G401 (cell line): ENCODE measurements around the gene GOLGA1. TPM values are rescaled to one million over a fixed set of nuclear protein-coding genes. Genes with fewer than 3 reads are reported as not detected.
"Not testable (repeated sequence)": the region's sequence is repeated elsewhere in the genome, so short reads cannot be mapped to it uniquely, and the experiment has no call there.

ENCODE experiments used
- DNase-seq: peaks from one replicate; pipeline ENCODE4 v3.0.0-alpha.2; 2015; ENCODE audit warnings: low spot score
- in situ Hi-C: cut with HindIII; loops from 2 replicates; pipeline ENCODE4 v1.10.0; 2016; ENCODE audit warnings: low sequenced_read_pairs, mixed read lengths
- total RNA-seq: library from RNA; depleted of rRNA; stranded (reverse); fragments of >200 nt; shearing (Covaris generic); gene quantifications from 2 replicates; pipeline ENCODE4 v1.2.3, GENCODE V29; 2014

The GOLGA1 gene
- total RNA-seq, 1 experiment from 2014 or later = 10.8 TPM

DNA sequence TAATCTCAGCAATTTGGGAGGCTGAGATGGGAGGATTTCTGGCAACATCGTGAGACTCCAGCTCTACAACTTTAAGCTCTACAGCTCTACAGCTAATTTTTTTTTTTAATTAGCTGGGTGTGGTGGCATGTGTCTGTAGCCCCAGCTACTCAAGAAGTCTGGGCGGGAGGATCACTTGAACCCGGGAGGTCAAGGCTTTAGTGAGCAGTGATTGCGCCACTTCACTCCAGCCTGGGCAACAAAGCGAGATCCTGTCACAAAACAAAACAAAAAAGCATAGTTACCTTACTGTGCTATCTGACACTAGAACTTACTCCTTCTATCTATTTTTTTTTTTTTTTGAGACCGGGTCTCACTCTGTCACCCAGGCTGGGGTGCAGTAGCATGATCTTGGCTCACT is 93.9 kb downstream of the GOLGA1 start:
- in situ Hi-C loops = no loop called here
- no peak for DNase-seq

DNA sequence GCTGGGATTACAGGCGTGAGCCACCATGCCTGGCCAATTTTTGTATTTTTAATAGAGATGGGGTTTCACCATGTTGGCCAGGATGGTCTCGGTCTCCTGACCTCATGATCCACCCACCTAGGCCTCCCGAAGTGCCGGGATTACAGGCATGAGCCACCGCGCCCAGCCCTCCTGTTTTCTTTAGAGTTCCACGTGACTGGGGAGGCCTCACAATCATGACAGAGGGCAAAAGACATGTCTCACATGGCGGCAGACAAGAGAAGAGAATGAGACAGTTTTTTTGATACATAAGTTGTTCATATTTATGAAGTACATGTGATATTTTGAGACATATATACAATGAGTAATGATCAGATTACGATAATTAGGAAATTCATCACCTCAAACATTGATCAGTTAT is 94.4 kb downstream of the GOLGA1 start:
- DNase-seq, in situ Hi-C loops: not testable (repeated sequence)

DNA sequence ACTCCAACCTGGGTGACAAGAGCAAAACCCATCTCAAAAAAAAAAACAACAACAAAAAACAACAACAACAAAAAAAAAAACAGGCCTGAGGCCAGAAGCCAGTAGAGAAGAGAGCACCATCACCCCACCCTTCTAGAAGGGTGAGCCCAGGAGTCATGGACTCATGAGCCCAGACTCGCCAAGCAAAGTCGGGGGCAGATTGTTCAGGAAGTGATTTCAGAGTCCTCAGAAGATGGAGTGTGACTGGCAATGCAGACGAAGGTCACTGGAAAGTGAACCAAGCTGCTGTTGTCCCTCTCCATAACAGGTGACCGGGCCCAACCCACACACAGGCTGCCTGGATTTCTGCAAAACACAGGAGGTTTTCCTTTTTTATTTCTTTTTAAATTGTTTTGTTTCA is 96.6 kb downstream of the GOLGA1 start:
- in situ Hi-C loops = no loop called here
- DNase-seq = no peak

DNA sequence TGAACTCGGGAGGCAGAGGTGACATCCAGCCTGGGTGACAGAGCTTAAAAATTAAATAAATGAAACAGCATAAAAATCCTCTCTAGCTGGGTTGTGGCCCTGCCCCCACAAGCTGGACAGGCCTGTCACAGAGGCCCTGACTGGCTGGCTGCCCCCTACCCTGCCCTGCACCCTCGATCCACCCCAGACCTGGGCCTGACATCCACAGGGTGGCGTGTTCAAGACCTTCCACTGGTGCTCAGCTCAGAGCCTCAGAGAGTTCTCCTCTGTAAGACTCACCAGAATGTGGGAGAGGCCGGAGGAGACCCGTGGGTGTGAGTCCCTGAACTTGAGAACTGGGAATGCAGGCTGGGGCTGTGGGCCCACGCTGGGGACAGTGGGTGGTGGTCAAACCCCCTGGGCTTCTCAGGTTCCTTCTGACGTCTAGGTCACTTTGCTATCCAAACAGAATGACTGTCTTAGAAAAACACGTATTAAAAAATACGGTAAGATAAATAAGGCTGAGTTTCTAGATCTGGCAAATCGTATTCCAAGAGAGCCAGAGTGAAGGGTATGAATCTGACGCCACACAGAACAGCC is 97.3 kb downstream of the GOLGA1 start:
- in situ Hi-C loops = no loop called here
- no peak for DNase-seq

DNA sequence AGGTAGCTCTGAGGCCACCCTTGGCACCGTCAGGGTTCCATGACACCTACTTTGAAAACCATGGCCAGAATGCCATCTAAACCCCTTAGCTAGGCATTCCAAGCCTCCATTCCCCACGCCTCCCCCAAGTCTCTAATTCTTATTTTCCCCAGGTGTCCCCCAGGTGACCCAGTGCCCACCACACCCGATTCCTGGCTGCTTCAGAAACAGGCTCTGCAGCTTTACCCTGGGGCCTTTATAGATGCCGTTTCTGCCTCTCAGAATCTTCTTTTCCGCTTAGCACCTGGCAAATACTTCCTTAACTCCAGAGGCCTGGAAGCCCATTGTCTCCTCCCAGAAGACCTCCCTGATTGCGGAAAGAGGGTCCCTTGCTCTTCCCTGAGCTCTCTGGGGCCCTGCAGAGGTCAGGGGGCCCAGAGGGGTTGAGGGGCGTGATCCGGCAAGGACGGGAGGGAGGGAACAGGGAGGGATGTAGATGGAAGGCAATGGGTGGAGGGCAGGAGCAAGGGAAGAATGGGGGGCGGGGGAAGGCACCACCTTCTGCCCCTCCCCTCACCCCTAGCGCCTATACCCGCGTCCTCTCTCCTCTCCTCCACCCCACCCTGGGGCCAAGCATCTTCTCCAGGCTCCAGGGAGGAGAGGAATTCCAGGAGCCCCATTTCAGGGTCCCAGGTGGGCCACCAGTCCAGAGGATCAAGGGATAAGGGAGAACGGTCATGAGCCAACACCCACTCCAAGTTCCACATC is 99.6 kb downstream of the GOLGA1 start:
- in situ Hi-C loops = no loop called here
- no peak for DNase-seq

DNA sequence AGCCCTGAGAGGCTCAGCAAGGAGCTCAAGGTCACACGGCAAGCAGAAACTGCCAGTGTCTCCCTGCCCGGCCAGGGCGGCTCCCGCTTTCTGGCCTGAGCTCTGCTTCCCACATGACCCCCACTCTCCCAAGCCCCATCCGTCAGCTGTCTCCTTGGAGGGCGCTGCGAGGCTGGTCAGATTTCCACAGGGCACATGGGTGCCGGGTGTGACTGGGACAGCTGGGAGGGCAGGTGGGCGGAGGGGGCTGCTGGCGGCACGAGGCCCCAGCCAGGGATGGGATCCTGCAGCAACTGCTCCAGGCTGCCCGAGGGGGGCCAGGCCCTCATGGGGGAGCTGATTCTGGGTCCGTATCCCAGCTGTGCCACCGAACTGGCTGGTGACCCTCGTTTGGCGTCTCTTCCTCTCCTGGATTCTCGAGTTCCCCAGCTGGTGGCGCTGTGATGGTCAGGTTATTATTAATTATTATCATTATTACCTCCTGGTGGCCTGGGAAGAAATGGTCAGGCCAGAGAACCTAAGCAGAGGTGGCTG is 100.5 kb downstream of the GOLGA1 start:
- DNase-seq = no peak
- in situ Hi-C loops = no loop called here

DNA sequence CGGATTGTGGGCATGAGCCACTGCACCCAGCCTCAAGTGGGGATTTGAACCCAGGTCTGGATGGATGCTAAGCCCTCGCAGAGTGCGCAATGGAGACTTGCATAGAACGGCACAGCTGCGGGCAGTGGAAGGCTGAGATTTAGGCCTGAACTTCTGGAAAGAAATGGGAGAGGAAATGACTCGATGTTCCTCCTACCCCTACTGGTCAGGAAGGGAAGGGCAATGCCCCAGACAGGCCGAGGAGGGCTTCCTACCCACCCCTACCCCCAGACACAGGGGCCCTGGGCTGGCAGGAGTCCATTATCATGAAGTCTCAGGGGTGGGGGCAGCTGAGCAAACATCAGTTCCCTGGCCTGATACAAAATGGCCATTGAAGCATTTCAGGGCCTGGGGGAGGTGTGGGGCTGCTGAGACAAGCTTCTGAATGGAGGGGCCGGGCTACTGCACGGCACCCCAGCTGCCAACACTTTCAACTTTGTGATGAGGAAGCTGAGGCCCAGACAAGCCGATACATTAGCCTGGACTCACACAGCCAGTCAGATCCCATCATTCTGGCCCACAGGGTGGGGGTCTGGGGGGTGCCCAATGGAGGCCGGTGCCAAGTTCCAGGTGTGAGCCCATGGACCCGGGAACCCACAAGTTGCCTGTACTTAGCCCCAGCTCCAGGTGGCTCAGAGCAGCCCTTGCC is 101.1 kb downstream of the GOLGA1 start:
- in situ Hi-C loops = no loop called here

DNA sequence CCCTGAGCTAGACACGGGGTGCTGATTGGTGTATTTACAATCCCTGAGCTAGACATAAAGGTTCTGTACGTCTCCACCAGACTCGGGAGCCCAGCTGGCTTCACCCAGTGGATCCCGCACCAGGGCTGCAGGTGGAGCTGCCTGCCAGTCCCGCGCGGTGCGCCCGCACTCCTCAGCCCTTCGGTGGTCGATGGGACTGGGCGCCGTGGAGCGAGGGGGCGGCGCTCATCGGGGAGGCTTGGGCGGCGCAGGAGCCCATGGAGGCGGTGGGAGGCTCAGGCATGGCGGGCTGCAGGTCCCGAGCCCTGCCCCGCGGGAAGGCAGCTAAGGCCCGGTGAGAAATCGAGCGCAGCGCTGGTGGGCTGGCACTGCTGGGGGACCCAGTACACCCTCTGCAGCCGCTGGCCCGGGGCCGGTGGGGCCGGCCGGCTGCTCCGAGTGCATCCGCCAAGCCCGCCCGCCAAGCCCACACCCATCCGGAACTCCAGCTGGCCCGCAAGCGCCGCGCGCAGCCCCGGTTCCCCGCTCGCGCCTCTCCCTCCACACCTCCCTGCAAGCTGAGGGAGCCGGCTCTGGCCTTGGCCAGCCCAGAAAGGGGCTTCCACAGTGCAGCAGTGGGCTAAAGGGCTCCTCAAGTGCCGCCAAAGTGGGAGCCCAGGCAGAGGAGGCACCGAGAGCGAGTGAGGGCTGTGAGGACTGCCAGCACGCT is 102.2 kb downstream of the GOLGA1 start:
- DNase-seq = not testable (repeated sequence)

More for the DNA sequence above, 101.1 kb downstream of the GOLGA1 start:
- no peak for DNase-seq

DNA sequence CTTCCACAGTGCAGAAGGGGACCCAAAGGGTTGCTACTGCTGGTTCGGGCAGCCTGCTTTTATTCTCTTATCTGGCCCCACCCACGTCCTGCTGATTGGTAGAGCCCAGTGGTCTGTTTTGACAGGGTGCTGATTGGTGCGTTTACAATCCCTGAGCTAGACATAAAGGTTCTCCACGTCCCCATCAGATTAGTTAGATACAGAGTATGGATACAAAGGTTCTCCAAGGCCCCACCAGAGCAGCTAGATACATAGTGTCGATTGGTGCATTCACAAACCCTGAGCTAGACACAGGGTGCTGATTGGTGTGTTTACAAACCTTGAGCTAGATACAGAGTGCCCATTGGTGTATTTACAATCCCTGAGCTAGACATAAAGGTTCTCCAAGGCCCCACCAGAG is 102.8 kb downstream of the GOLGA1 start:
- DNase-seq, in situ Hi-C loops: not testable (repeated sequence)

More for the DNA sequence above, 102.2 kb downstream of the GOLGA1 start:
- in situ Hi-C loops = not testable (repeated sequence)

DNA sequence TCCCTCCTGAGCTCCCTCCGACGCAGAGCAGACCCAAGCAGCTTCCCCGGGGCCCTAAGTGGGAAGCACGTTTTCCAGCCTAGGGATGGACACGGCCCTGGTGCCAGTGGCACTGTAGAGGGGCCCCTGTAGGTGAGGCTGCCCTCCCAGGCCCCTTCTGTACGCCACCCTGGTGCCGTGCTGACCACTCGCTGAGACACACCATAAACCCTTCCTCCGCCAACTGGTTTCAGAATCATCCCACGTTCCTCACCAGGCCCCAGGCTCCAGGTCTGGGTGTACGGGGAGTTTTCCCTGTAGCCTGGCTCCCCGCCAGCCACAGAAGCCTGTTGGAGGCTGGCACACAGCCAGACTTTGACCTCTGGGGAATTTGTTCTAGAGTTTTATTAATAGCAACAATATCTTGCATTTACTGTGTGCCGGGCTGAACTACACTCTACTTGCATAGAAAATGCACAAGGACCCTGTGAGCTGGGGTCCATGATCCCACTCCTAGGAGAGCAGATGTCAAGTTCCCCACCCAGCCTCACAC is 105.8 kb downstream of the GOLGA1 start:
- no peak for DNase-seq
- in situ Hi-C loops = no loop called here

DNA sequence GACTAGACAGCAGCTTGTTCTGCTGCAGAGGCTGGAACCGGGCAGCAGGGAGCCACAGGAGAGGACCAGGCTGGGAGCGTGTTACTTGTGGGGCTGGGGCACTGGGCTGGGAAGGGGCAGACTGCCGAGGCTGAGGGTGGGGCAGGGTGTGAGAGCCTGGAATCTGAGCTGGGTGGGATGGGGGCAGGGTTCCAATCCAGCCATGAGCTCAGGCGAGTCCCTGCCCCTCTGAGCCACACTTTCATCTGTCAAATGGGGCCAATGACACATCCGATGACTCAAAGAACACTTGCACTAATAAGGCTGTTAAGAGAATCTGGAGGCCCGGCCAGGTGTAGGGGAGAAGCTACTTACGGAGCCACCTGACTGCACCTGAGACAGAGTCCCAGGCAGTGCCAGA is 106.3 kb downstream of the GOLGA1 start:
- DNase-seq = no peak
- in situ Hi-C loops = no loop called here

DNA sequence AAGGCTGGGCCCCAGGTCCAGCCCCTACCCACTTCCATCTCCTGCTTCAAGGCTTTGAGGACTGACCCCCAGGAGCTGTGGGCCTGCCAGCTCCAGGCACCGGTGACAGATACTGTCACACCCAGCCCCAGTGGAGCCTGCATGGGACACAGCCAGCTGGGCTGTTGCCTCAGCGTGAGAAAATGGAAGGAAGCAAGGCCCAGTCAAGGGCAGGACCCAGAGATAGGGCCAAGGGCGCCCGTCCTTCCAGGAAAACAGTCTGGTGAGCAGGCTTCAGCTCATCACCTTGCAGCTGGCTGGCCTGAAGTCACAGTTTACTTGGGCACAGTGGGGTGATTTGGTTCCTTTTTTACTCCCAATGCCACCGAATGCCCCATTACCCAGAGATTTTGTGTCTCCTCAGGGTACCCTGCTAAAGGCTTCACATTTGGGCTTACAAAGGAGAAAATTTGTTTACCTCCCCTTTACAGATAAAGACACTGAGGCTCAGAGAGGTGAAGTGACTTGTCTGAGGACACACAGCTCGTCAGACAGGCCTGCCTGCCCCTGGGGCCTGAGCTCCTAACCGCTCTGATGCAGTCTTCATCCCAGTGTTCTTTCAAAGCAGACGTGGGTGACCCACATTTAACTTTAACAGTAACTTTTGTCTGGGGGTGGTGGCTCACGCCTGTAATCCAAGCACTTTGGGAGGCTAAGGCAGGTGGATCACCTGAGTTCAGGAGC is 109.1 kb downstream of the GOLGA1 start:
- in situ Hi-C loops = no loop called here

DNA sequence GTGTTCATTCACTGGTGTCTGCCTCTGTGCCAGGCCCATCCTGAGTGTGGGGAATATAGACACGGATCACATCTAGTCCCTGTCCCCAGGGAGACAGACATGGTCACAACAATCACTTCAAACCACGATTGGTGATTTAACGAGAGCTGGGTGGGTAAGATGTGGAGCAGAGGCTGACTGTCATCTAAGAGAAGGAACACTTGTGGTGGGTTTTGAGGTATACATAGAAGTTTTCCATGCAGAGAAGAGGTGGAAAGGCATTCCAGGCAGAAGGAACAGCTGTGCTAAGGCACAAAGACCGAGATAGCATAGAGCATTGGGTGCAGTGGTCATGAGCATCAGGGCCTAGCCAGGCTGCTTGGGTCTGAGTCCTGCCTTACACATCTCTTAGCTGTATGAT is 110.3 kb downstream of the GOLGA1 start:
- DNase-seq = no peak
- in situ Hi-C loops = no loop called here

More for the DNA sequence above, 109.1 kb downstream of the GOLGA1 start:
- DNase-seq = no peak

DNA sequence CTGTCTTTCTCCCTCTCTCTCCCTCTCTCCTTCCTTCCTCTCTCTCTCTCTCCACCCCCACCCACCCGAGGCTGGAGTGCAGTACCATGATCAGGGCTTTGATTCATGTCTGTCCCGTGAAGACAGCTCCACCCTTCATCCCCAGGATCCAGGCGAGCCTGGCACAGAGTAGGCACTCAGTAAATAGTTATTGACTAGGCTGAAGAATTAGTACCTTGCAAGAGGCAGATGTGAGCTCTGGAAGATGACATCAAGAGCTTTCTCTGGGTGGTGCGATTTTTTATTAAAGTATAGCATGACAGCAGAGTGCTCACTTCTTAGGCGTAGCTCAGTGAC is 111.6 kb downstream of the GOLGA1 start:
- in situ Hi-C loops = no loop called here
- DNase-seq = no peak

DNA sequence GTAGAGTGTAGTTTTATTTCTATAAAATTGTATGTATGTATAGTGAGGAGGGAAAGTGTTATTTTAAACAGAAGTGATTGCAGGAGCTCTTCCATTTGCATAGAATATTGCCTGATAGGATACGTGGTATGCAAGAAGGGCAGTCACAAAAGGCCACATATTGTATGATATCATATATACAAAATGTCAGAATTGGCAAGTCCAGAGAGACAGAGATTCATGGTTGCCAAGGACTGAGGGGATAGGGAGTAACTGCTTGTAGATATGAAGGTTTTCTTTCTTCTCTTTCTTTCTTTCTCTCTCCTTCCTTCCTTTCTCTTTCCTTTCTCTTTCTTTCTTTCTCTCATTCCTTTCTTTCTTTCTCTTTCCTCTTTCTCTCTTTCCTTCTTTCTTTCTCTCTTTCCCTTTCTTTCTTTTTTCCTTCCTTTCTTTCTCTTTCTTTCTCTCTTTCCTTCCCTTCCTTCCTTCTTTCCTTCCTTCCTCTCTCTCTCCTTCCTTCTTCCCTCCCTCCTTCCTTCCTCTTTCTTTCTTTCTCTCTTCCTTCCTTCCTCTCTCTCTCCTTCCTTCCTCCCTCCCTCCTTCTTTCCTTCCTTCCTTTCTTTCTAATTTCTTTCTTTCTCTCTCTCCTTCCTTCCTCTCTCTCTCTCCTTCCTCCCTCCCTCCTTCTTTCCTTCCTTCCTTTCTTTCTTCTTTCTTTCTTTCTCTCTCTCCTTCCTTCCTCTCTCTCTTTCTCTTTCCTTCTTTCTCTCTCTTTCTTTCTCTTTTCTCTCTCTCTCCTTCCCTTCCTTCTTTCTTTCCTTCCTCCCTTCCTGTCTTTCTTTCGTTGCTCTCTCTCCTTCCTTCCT is 112.2 kb downstream of the GOLGA1 start:
- DNase-seq = no peak
- in situ Hi-C loops = no loop called here
